Transverse colon (tissue), 4 donors: ENCODE measurements around the gene TMED1. TPM values are rescaled to one million over a fixed set of nuclear protein-coding genes. Genes with fewer than 3 reads are reported as not detected.

Experiments used
- DNase-seq: peaks from one replicate; pipeline ENCODE4 v3.0.0-alpha.2; 2019
- H3K27ac ChIP-seq, 4 donors: fragments of 200-600 bp; sonication (generic); 2 replicates each; pipeline ENCODE4 v1.5.1; 2016 to 2018; ENCODE audit warnings: inconsistent platforms in 4 of 4
- H3K27me3 ChIP-seq: fragments of 200-600 bp; sonication (generic); 2 replicates; pipeline ENCODE4 v1.5.1; 2017; ENCODE audit warnings: inconsistent platforms
- H3K36me3 ChIP-seq, 4 donors: fragments of 200-600 bp; sonication (generic); 2 replicates each; pipeline ENCODE4 v1.5.1; 2017 to 2019; ENCODE audit warnings: inconsistent platforms in 4 of 4
- H3K4me1 ChIP-seq, 4 donors: fragments of 200-600 bp; sonication (generic); 2 replicates each; pipeline ENCODE4 v1.5.1; 2017 to 2020; ENCODE audit warnings: inconsistent platforms in 4 of 4
- H3K4me3 ChIP-seq, 4 donors: fragments of 200-600 bp; sonication (generic); 1 replicate in 1 of 4; 2 replicates in 3 of 4; pipeline versions ENCODE4 v1.5.1 to v1.6.1; 2017 to 2019; ENCODE audit warnings: inconsistent platforms in 4 of 4
- H3K9me3 ChIP-seq, 2 donors: fragments of 200-600 bp; sonication (generic); 2 replicates each; pipeline ENCODE4 v1.5.1; 2017 to 2019; ENCODE audit warnings: inconsistent platforms in 2 of 2
- CTCF ChIP-seq, 5 experiments: fragments of 200-600 bp in 3 of 5; fragments of 450-650 bp in 2 of 5; sonication (generic) in 3 of 5; IDR thresholded peaks; 1 replicate in 2 of 5; 2 replicates in 3 of 5; pipeline ENCODE4 v1.5.1; 2016 to 2017; ENCODE audit warnings: antibody characterized with exemption in 5 of 5, inconsistent platforms in 3 of 5, mild to moderate bottlenecking in 2 of 5, moderate library complexity in 1 of 5
- EP300 ChIP-seq: sonication (generic); formaldehyde crosslinking; IDR thresholded peaks from one replicate; pipeline ENCODE4 v1.6.1; 2017; ENCODE audit warnings: antibody characterized with exemption, low read depth
- POLR2A ChIP-seq: fragments of 450-650 bp; IDR thresholded peaks from one replicate; pipeline ENCODE4 v1.6.1; 2016; ENCODE audit warnings: antibody characterized with exemption, mild to moderate bottlenecking, moderate library complexity
- POLR2AphosphoS5 ChIP-seq, 3 donors: sonication (generic); formaldehyde crosslinking; IDR thresholded peaks; one replicate each; pipeline ENCODE4 v1.6.1; 2016; ENCODE audit warnings: antibody characterized with exemption in 3 of 3
- WGBS, 2 donors: methylation state at CpG; one replicate each; pipeline ENCODE4 v1.1.5; 2018; ENCODE audit warnings: low coverage in 1 of 2; 5-methylcytosine and 5-hydroxymethylcytosine counted together
- in situ Hi-C, 4 donors: fragments of 200-750 bp; cut with MboI; loops; one replicate each; pipeline versions ENCODE4 v1.15.0 to v1.15.1; 2017; ENCODE audit warnings: low sequenced_read_pairs in 3 of 4, low pct_ligation_motif_present in 1 of 4, low pct_unique_long_range_greater_than_20kb in 1 of 4
- intact Hi-C: fragments of 100-400 bp; cut with DNase I; formaldehyde crosslinking; loops from one replicate; pipeline ENCODE4 v1.15.1; 2023; ENCODE audit warnings: low total_unique reads
- total RNA-seq, 4 donors: library from RNA; depleted of rRNA; stranded (reverse); fragments of >200 nt; gene quantifications; one replicate each; pipeline ENCODE4 v1.1.0, GENCODE V29; 2016

The TMED1 gene
- total RNA-seq, 4 donors from 2014 or later = 2.8 to 40.4 (median 24.4) TPM

GRCh38 chr19:10876459-10877240, 40.6 kb upstream of the TMED1 start:
- Histone ChIP-seq H3K36me3 (no peaks in the 10 kb centered on the region), H3K9me3 (no peaks in the 10 kb centered on the region), H3K4me3 (no peak overlapping the region), H3K27ac (peak overlapping the region; percentile 28 to 53 (median 46)), H3K27me3 (no peaks in the 10 kb centered on the region), H3K4me1 (peaks cover 33 to 65% (median 42%) of the 10 kb centered on the region in 4 donors)
- 73% methylated on average over 10 of the region's 10 CpGs; no CpG with 5 or more reads in 1 of the 2 donors for WGBS, 2 donors
- intact Hi-C loops = loop anchor here (5.0 to 10.0 kb wide), 2 partner anchors 48 to 761 kb away; partner anchors contain the start of genes TIMM29 and YIPF2
- no peak for TF ChIP-seq POLR2AphosphoS5 (IDR thresholded peaks at IDR 0.05)
- no peak for TF ChIP-seq EP300
- no peak for TF ChIP-seq CTCF (IDR thresholded peaks at IDR 0.05)
- no peak for TF ChIP-seq POLR2A
- in situ Hi-C loops = no loop called here
- peak; percentile 44 for DNase-seq

DNA sequence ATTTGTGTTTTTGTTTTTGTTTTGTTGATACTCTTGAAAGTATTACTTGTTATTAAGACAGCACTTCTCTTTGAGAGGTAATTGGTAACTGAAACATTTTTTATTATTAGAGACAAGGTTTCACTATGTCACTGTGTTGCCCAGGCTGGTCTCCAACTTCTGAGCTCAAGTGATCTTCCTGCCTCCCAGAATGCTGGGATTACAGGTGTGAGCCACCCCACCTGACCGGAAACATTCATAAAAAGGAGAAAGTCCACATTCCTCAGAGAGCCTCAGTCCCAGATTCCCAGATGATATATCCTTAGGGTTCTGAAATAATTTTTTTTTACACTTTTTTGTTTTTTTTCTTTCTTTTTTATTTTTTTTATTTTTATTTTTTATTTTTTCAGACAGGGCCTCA, 38.0 kb upstream of the TMED1 start:
- Histone ChIP-seq H3K27ac (peak overlapping the region; percentile 48 to 97 (median 76)), H3K4me1 (peaks cover 37 to 61% (median 38%) of the 10 kb centered on the region in 4 donors), H3K27me3 (no peaks in the 10 kb centered on the region), H3K9me3 (no peaks in the 10 kb centered on the region), H3K4me3 (no peak overlapping the region), H3K36me3 (no peaks in the 10 kb centered on the region)
- in situ Hi-C loops = loop anchor here in 2 of 4 donors (25.0 kb wide), 1 partner anchor 162 kb away; the partner anchor contains the start of genes DNM2 (in 2 of the 2) and QTRT1 (in 2 of the 2)
- 56 to 67% methylated on average over 1 of the region's 1 CpG for WGBS, 2 donors
- peak; percentile 54 for DNase-seq
- intact Hi-C loops = loop anchor here (10.0 kb wide), 1 partner anchor 51 kb away; the partner anchor contains the start of genes TIMM29 and YIPF2
- peak in 1 of 3 donors; percentile 67 for TF ChIP-seq POLR2AphosphoS5 (IDR thresholded peaks at IDR 0.05)
- no peak for TF ChIP-seq POLR2A

DNA sequence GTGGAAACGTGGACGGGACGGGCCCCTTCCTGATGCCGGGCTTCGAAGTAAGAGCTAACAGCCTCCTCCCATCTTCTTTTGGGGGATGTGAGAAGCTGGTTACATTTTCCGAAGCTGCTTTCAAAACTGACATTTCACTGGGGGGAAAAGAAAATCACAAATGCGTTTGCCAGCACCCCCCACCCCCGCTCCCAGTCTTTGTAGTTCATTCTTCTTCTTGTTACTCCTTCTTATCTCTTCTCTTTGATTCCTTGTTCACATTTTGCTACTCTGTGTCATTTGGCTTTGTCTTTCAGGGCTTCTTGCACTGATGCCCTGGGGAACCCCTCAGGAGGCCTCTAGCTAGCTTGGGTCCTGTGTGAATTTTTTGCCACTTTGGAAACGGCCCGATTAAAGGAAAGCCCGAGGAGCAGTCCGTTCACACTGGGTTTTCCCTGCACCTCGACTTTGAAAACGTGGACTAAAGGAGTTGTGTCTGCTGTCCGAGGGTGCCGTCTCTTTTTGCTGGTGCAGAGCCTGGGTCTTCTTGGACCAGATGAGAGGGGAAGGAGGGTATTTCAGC, 36.6 kb upstream of the TMED1 start:
- Histone ChIP-seq H3K27ac (peak overlapping the region; percentile 88 to 97 (median 92)), H3K36me3 (no peaks in the 10 kb centered on the region), H3K4me1 (peaks cover 24 to 48% (median 33%) of the 10 kb centered on the region in 4 donors), H3K4me3 (peak overlapping the region; percentile 75 to 96 (median 89)), H3K9me3 (no peaks in the 10 kb centered on the region), H3K27me3 (no peaks in the 10 kb centered on the region)
- WGBS, 2 donors = 0 to 3% methylated on average over 2 to 16 of the region's 16 CpGs
- intact Hi-C loops (loop anchor here (10.0 kb wide), 1 partner anchor 52 kb away; the partner anchor contains the start of genes TIMM29 and YIPF2), in situ Hi-C loops (loop anchor here in 2 of 4 donors (25.0 kb wide), 1 partner anchor 160 kb away; the partner anchor contains the start of genes DNM2 (in 2 of the 2) and QTRT1 (in 2 of the 2))
- no peak for DNase-seq
- TF ChIP-seq POLR2AphosphoS5 (IDR thresholded peaks at IDR 0.05) (no peak), CTCF (IDR thresholded peaks at IDR 0.05) (peak in 1 of 5 experiments; percentile 8)

GRCh38 chr19:10871711-10872545, 35.9 kb upstream of the TMED1 start:
- Histone ChIP-seq H3K4me1 (peaks cover 19 to 41% (median 31%) of the 10 kb centered on the region in 4 donors), H3K27ac (peak overlapping the region; percentile 88 to 97 (median 92)), H3K4me3 (peak overlapping the region; percentile 75 to 96 (median 89)), H3K36me3 (no peaks in the 10 kb centered on the region), H3K27me3 (no peaks in the 10 kb centered on the region), H3K9me3 (no peaks in the 10 kb centered on the region)
- intact Hi-C loops (loop anchor here (10.0 kb wide), 1 partner anchor 53 kb away; the partner anchor contains the start of genes TIMM29 and YIPF2), in situ Hi-C loops (loop anchor here in 2 of 4 donors (25.0 kb wide), 1 partner anchor 160 kb away; the partner anchor contains the start of genes DNM2 (in 2 of the 2) and QTRT1 (in 2 of the 2))
- 1% methylated on average over 44 of the region's 90 CpGs; no CpG with 5 or more reads in 1 of the 2 donors for WGBS, 2 donors
- peak; percentile 44 for DNase-seq
- TF ChIP-seq EP300 (no peak), CTCF (IDR thresholded peaks at IDR 0.05) (peak; percentile 12 to 66 (median 30))
